HEK293 (cell line): Measurements from ENCODE around the gene POGZ.

Experiments
- CTCF ChIA-PET: fragments of 350-600 bp; formaldehyde crosslinking; extraction: SDS; loops from one replicate; lab custom pipeline; 2021; ENCODE audit warnings: antibody characterized with exemption; lab: Yijun Ruan, JAX
- POLR2A ChIA-PET: fragments of 300-600 bp; formaldehyde crosslinking; extraction: SDS; loops from one replicate; lab custom pipeline; 2020; ENCODE audit warnings: antibody characterized with exemption, inconsistent platforms; lab: Yijun Ruan, JAX
- H3K27ac ChIP-seq: fragments of 200-500 bp; sonication (Bioruptor generic); 2 replicates; pipeline ENCODE4 v1.5.1; 2014; ENCODE audit warnings: low read depth, low read length, control low read depth, inconsistent platforms; ENCODE audit errors: extremely low read depth
- H3K36me3 ChIP-seq, 2 experiments: fragments of 200-500 bp in 1 of 2; sonication (Bioruptor generic) in 1 of 2; 1 replicate in 1 of 2; 2 replicates in 1 of 2; pipeline ENCODE4 v1.5.1; 2014 to 2017; ENCODE audit warnings: inconsistent platforms in 2 of 2, low read length in 2 of 2; ENCODE audit not compliant: control insufficient read depth in 2 of 2, insufficient read depth in 1 of 2
- H3K4me1 ChIP-seq: fragments of 200-500 bp; sonication (Bioruptor generic); 2 replicates; pipeline ENCODE4 v1.5.1; 2014; ENCODE audit warnings: mild to moderate bottlenecking, low read length, inconsistent platforms; ENCODE audit not compliant: control insufficient read depth, insufficient read depth
- H3K4me3 ChIP-seq: 2 replicates; pipeline ENCODE4 v1.5.1; 2011; ENCODE audit warnings: low read depth, mild to moderate bottlenecking, control low read depth, low read length, moderate library complexity
- H3K9me3 ChIP-seq: fragments of 200-500 bp; sonication (Bioruptor generic); 2 replicates; pipeline ENCODE4 v1.5.1; 2014; ENCODE audit warnings: low read depth, low read length, inconsistent platforms; ENCODE audit not compliant: control insufficient read depth, insufficient read depth
- KLF1 ChIP-seq: fragments of 450-650 bp; formaldehyde crosslinking; IDR thresholded peaks from 2 replicates; pipeline ENCODE4 v1.5.1; 2016; ENCODE audit warnings: missing biosample characterization, missing genetic modification characterization
- KLF8 ChIP-seq: fragments of 450-650 bp; formaldehyde crosslinking; IDR thresholded peaks from 2 replicates; pipeline ENCODE4 v1.5.1; 2016; ENCODE audit warnings: missing biosample characterization, missing genetic modification characterization
- MZF1 ChIP-seq: fragments of 450-650 bp; formaldehyde crosslinking; IDR thresholded peaks from 2 replicates; pipeline ENCODE4 v1.5.1; 2017; ENCODE audit warnings: missing biosample characterization, missing genetic modification characterization, borderline replicate concordance
- PBX3 ChIP-seq: sonication (generic); formaldehyde crosslinking; IDR thresholded peaks from 2 replicates; pipeline ENCODE4 v1.8.1; 2022; ENCODE audit warnings: mild to moderate bottlenecking, moderate library complexity, missing genetic modification reagents
- PRDM4 ChIP-seq: fragments of 450-650 bp; formaldehyde crosslinking; IDR thresholded peaks from 2 replicates; pipeline ENCODE4 v1.5.1; 2017; ENCODE audit warnings: missing biosample characterization, missing genetic modification characterization
- YY2 ChIP-seq: fragments of 450-650 bp; formaldehyde crosslinking; IDR thresholded peaks from 2 replicates; pipeline ENCODE4 v1.5.1; 2016; ENCODE audit warnings: missing biosample characterization, missing genetic modification characterization
- ZNF148 ChIP-seq: fragments of 450-650 bp; formaldehyde crosslinking; IDR thresholded peaks from 2 replicates; pipeline ENCODE4 v1.5.0; 2017; ENCODE audit warnings: missing biosample characterization, missing genetic modification characterization, borderline replicate concordance
- ZNF174 ChIP-seq: fragments of 450-650 bp; formaldehyde crosslinking; IDR thresholded peaks from 2 replicates; pipeline ENCODE4 v1.5.0; 2017; ENCODE audit warnings: missing biosample characterization, mild to moderate bottlenecking, missing genetic modification characterization
- ZNF280D ChIP-seq: fragments of 450-650 bp; formaldehyde crosslinking; IDR thresholded peaks from 2 replicates; pipeline ENCODE4 v1.5.1; 2016; ENCODE audit warnings: missing biosample characterization, missing genetic modification characterization
- ZNF335 ChIP-seq: fragments of 450-650 bp; formaldehyde crosslinking; conservative IDR thresholded peaks from 2 replicates; pipeline ENCODE4 v1.5.1; 2016; ENCODE audit warnings: missing biosample characterization, missing genetic modification characterization
- ZNF354C ChIP-seq: fragments of 450-650 bp; formaldehyde crosslinking; IDR thresholded peaks from 2 replicates; pipeline ENCODE4 v1.5.1; 2016; ENCODE audit warnings: missing biosample characterization, missing genetic modification characterization, low read depth, borderline replicate concordance
- ZNF560 ChIP-seq: fragments of 450-650 bp; formaldehyde crosslinking; IDR thresholded peaks from 2 replicates; pipeline ENCODE4 v1.5.1; 2017; ENCODE audit warnings: missing biosample characterization, missing genetic modification characterization, borderline replicate concordance
- ZNF571 ChIP-seq: fragments of 450-650 bp; formaldehyde crosslinking; IDR thresholded peaks from 2 replicates; pipeline ENCODE4 v1.5.0; 2017; ENCODE audit warnings: missing biosample characterization, missing genetic modification characterization
- ZNF596 ChIP-seq: fragments of 450-650 bp; IDR thresholded peaks from 2 replicates; pipeline ENCODE4 v1.5.0; 2018; ENCODE audit warnings: missing biosample characterization, mild to moderate bottlenecking, missing genetic modification characterization, moderate library complexity
- ZNF621 ChIP-seq: fragments of 450-650 bp; formaldehyde crosslinking; IDR thresholded peaks from 2 replicates; pipeline ENCODE4 v1.5.1; 2017; ENCODE audit warnings: missing biosample characterization, missing genetic modification characterization
- ZNF670 ChIP-seq: fragments of 450-650 bp; formaldehyde crosslinking; IDR thresholded peaks from 2 replicates; pipeline ENCODE4 v1.5.1; 2016; ENCODE audit warnings: missing biosample characterization, missing genetic modification characterization, low read depth
- ZNF701 ChIP-seq: fragments of 450-650 bp; formaldehyde crosslinking; IDR thresholded peaks from 2 replicates; pipeline ENCODE4 v1.5.1; 2016; ENCODE audit warnings: missing biosample characterization, missing genetic modification characterization
- ZSCAN16 ChIP-seq: fragments of 450-650 bp; formaldehyde crosslinking; IDR thresholded peaks from 2 replicates; pipeline ENCODE4 v1.5.1; 2016; ENCODE audit warnings: missing biosample characterization, missing genetic modification characterization
- TF ChIP-seq, protein P1 (sequence below): fragments of 450-650 bp; formaldehyde crosslinking; IDR thresholded peaks from 2 replicates; pipeline ENCODE4 v1.5.1; 2016; ENCODE audit warnings: missing biosample characterization, missing genetic modification characterization, borderline replicate concordance
- TF ChIP-seq, protein P2 (sequence below): fragments of 450-650 bp; formaldehyde crosslinking; IDR thresholded peaks from 2 replicates; pipeline ENCODE4 v1.5.1; 2017; ENCODE audit warnings: missing biosample characterization, missing genetic modification characterization

The POGZ gene

DNA sequence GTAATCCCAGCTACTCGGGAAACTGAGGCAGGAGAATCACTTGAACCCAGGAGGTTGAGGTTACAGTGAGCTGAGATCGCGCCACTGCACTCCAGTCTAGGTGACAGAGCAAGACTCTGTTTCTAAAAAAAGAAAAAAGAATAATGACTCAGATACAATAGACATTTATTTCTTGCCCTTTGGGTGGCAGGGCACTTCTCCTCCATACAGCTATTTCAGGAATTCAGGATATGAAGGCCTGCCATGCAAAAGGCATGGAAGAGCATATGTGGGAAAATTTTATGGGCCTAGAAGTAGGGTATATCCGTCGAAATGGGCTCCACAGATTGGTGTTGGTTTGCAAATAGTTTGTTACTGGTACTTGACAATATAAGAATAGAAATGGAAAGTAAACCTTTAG, 20.2 kb upstream of the POGZ start:
- Histone ChIP-seq H3K36me3 (no peaks in the 10 kb centered on the region), H3K4me1 (no peaks in the 10 kb centered on the region), H3K4me3 (no peak overlapping the region), H3K9me3 (no peaks in the 10 kb centered on the region), H3K27ac (no peak overlapping the region)
- ChIA-PET POLR2A (interaction anchor here (1.3 kb wide), 1 partner anchor 32 kb away, joined by 6 read pairs; the partner anchor contains the start of gene CGN), CTCF (interaction anchor here (0.6 to 0.7 kb wide), 2 partner anchors 357 to 1438 kb away, joined by 3 read pairs; no protein-coding TSS in a partner anchor)
- TF ChIP-seq ZNF280D (tag by site-specific recombination) (no peak), ZNF335 (tag by site-specific recombination) (no peak), KLF8 (no peak), ZNF354C (tag by site-specific recombination) (no peak), ZNF174 (tag by site-specific recombination) (no peak), ZSCAN16 (no peak), ZNF148 (tag by site-specific recombination) (no peak), PRDM4 (tag by site-specific recombination) (no peak)

- H3K4me3 ChIP-seq, result no peak overlapping the region
- ChIA-PET POLR2A (interaction anchor here (1.3 kb wide), 1 partner anchor 32 kb away, joined by 6 read pairs; the partner anchor contains the start of gene CGN), CTCF (interaction anchor here (0.7 kb wide), 1 partner anchor 358 kb away, joined by 3 read pairs; no protein-coding TSS in a partner anchor)
- TF ChIP-seq MZF1 (tag by site-specific recombination) (no peak), ZNF701 (no peak), PBX3 (CRISPR knock-in tag) (no peak), ZNF174 (tag by site-specific recombination) (no peak), KLF1 (tag by site-specific recombination) (no peak), ZNF560 (tag by site-specific recombination) (no peak), ZNF596 (no peak), YY2 (tag by site-specific recombination) (no peak), ZNF670 (tag by site-specific recombination) (no peak), ZNF621 (tag by site-specific recombination) (no peak), ZNF571 (tag by site-specific recombination) (no peak)
- TF ChIP-seq, protein P1, sequence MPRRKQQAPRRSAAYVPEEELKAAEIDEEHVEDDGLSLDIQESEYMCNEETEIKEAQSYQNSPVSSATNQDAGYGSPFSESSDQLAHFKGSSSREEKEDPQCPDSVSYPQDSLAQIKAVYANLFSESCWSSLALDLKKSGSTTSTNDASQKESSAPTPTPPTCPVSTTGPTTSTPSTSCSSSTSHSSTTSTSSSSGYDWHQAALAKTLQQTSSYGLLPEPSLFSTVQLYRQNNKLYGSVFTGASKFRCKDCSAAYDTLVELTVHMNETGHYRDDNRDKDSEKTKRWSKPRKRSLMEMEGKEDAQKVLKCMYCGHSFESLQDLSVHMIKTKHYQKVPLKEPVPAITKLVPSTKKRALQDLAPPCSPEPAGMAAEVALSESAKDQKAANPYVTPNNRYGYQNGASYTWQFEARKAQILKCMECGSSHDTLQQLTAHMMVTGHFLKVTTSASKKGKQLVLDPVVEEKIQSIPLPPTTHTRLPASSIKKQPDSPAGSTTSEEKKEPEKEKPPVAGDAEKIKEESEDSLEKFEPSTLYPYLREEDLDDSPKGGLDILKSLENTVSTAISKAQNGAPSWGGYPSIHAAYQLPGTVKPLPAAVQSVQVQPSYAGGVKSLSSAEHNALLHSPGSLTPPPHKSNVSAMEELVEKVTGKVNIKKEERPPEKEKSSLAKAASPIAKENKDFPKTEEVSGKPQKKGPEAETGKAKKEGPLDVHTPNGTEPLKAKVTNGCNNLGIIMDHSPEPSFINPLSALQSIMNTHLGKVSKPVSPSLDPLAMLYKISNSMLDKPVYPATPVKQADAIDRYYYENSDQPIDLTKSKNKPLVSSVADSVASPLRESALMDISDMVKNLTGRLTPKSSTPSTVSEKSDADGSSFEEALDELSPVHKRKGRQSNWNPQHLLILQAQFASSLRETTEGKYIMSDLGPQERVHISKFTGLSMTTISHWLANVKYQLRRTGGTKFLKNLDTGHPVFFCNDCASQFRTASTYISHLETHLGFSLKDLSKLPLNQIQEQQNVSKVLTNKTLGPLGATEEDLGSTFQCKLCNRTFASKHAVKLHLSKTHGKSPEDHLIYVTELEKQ (tag by site-specific recombination), result no peak
- TF ChIP-seq, protein P2, sequence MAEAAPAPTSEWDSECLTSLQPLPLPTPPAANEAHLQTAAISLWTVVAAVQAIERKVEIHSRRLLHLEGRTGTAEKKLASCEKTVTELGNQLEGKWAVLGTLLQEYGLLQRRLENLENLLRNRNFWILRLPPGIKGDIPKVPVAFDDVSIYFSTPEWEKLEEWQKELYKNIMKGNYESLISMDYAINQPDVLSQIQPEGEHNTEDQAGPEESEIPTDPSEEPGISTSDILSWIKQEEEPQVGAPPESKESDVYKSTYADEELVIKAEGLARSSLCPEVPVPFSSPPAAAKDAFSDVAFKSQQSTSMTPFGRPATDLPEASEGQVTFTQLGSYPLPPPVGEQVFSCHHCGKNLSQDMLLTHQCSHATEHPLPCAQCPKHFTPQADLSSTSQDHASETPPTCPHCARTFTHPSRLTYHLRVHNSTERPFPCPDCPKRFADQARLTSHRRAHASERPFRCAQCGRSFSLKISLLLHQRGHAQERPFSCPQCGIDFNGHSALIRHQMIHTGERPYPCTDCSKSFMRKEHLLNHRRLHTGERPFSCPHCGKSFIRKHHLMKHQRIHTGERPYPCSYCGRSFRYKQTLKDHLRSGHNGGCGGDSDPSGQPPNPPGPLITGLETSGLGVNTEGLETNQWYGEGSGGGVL (tag by site-specific recombination), result no peak
Measured at GRCh38 chr1:151478923-151479322, 19.6 kb upstream of the POGZ start.

More at GRCh38 chr1:151478923-151479322, 19.6 kb upstream of the POGZ start:
- Histone ChIP-seq H3K9me3 (no peaks in the 10 kb centered on the region), H3K4me1 (no peaks in the 10 kb centered on the region), H3K36me3 (no peaks in the 10 kb centered on the region), H3K27ac (no peak overlapping the region)
